Measurements from ENCODE around the gene ROBO1. TPM values are rescaled to one million over a fixed set of nuclear protein-coding genes. Genes with fewer than 3 reads are reported as not detected.

ROBO1 gene
- total RNA-seq, 6 experiments from 2014 or later, result 1.1 to 7.2 (median 4.3) TPM

DNA sequence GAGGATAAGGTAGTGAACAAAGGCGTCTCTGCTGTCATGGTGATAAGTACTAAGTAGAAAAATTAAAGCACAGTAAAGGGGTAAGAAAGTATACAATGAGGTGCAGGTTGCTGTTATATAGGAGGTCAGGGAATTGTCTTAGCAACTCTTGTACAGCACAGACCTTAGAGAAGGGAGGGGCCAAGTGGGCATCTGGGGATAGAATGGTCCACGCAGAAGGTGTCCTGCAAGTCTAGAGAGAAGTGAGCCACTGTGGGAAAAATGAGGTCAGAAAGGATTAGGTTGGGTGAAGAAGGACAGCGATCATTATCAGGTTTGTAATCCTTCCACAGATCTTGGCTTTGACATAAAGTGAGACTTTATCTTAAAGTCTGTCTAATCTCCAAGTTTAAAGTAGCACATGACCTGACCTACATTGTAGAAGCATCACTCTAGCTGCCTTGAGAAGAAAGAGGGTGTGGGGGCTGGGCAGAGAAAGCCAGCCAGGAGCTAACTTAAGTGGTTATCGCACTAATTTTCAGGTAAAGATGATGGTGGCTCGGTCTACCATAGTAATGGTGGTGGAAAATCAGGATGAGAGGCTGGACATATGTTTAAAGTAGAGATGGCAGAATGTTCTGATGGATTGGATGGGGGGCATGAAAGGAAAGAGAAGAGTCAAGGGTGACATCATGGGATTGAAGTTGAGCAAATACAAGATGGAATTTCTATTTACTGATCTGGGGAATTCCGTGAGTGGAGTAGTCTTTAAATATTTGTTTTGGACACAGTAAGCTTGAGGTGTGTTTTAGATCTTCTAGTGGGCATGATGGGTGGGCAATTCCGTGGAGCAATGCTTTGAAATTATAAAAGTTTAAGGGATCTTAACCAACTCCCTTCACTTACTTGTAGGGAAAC is 919.2 kb downstream of the ROBO1 start:
- Histone ChIP-seq H3K27me3 (no peaks in the 10 kb centered on the region), H3K9me3 (no peaks in the 10 kb centered on the region), H3K27ac (no peak overlapping the region), H3K36me3 (no peaks in the 10 kb centered on the region), H3K4me3 (no peak overlapping the region), H3K4me1 (peaks cover 0 to 37% (median 4%) of the 10 kb centered on the region in 4 donors)
- 64% methylated on average over 7 of the region's 7 CpGs for WGBS (ENCODE audit: insufficient coverage, low coverage, low lambda C conversion rate, missing lambda C conversion rate)
- DNase-seq, result no peak
- intact Hi-C loops (cut with DNase I), result no loop called here
- ATAC-seq, result peak; percentile 41 to 77 (median 64)
- no peak for TF ChIP-seq POLR2A (IDR thresholded peaks at IDR 0.05)
- TF ChIP-seq, protein P1, sequence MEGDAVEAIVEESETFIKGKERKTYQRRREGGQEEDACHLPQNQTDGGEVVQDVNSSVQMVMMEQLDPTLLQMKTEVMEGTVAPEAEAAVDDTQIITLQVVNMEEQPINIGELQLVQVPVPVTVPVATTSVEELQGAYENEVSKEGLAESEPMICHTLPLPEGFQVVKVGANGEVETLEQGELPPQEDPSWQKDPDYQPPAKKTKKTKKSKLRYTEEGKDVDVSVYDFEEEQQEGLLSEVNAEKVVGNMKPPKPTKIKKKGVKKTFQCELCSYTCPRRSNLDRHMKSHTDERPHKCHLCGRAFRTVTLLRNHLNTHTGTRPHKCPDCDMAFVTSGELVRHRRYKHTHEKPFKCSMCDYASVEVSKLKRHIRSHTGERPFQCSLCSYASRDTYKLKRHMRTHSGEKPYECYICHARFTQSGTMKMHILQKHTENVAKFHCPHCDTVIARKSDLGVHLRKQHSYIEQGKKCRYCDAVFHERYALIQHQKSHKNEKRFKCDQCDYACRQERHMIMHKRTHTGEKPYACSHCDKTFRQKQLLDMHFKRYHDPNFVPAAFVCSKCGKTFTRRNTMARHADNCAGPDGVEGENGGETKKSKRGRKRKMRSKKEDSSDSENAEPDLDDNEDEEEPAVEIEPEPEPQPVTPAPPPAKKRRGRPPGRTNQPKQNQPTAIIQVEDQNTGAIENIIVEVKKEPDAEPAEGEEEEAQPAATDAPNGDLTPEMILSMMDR (IDR thresholded peaks at IDR 0.05), result no peak

DNA sequence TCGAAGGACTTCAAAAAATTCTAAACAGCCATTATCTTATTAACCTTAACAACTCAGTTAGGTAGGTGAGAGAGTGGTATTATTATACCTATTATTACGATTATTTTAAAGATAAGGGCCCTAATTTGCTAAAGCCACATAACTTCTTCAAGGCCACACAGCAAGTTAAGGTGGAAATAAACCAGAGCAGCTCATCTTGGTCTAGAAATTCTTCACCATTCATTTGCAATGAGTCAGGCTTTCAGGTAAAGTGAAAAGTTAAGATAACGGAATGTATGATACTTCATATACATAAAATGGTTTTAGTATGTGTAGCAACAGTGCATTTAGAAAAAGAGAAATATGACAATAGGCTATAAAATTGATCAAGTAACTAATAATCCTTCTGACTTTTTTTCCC is 920.2 kb downstream of the ROBO1 start:
- Histone ChIP-seq H3K27me3 (no peaks in the 10 kb centered on the region), H3K9me3 (no peaks in the 10 kb centered on the region), H3K4me3 (no peak overlapping the region), H3K4me1 (peaks cover 0 to 44% (median 8%) of the 10 kb centered on the region in 4 donors), H3K36me3 (no peaks in the 10 kb centered on the region), H3K27ac (no peak overlapping the region)
- no peak for ATAC-seq
- TF ChIP-seq, protein P1 (IDR thresholded peaks at IDR 0.05), result no peak
- no peak for TF ChIP-seq POLR2A (IDR thresholded peaks at IDR 0.05)
- DNase-seq, result no peak
- WGBS (ENCODE audit: insufficient coverage, low coverage, low lambda C conversion rate, missing lambda C conversion rate), result 72% methylated on average over 3 of the region's 3 CpGs
- intact Hi-C loops (cut with DNase I), result no loop called here

DNA sequence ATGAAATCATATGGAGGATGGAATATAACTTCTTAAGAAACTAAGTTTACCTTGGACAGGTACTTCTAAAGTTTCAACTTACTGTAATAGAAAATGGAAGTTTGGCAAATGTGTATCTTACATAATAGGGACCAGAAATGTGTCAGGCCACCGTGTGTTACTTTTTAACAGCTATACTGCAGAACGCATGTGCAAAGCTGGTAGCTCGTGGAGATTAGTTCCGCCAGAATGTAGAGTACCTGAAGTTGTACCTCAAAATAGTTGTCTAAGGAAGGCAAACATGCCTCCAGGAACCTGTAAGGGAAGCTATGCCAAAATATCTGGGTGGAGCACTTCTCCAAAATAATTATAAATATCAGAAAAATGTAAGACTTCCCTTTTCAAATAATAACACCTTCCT is 920.6 kb downstream of the ROBO1 start:
- no peaks in the 10 kb centered on the region for H3K27me3 ChIP-seq
- TF ChIP-seq POLR2A (IDR thresholded peaks at IDR 0.05), result no peak
- TF ChIP-seq, protein P1 (IDR thresholded peaks at IDR 0.05), result no peak
- peaks cover 0 to 44% (median 8%) of the 10 kb centered on the region in 4 donors for H3K4me1 ChIP-seq
- DNase-seq, result no peak
- no peaks in the 10 kb centered on the region for H3K9me3 ChIP-seq
- intact Hi-C loops (cut with DNase I), result no loop called here
- H3K27ac ChIP-seq, result no peak overlapping the region
- no peak overlapping the region for H3K4me3 ChIP-seq
- no peaks in the 10 kb centered on the region for H3K36me3 ChIP-seq
- WGBS (ENCODE audit: insufficient coverage, low coverage, low lambda C conversion rate, missing lambda C conversion rate), result 39% methylated on average over 4 of the region's 4 CpGs
- no peak for ATAC-seq

DNA sequence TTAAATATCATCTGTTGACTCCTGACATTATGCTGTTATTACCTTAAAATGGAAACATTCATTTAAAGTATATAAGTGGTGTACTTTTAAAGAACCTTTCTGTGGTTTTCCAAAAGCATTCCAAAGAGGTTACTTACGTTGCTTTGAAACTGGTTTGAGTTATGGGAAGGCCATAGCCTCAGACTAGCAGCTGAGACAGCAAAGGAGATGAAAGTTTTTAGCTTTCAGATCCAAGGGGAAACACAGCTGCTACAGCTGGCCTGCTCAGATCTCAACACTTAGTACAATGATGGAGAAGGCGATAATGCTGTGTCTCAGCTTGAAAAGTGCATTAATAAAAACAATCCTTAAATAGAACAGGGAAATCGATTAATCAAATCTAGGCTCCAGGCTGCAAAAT is 921.1 kb downstream of the ROBO1 start:
- Histone ChIP-seq H3K27me3 (no peaks in the 10 kb centered on the region), H3K36me3 (no peaks in the 10 kb centered on the region), H3K27ac (no peak overlapping the region), H3K4me3 (no peak overlapping the region), H3K9me3 (no peaks in the 10 kb centered on the region), H3K4me1 (peaks cover 0 to 44% (median 8%) of the 10 kb centered on the region in 4 donors)
- intact Hi-C loops (cut with DNase I), result no loop called here
- no peak for DNase-seq
- TF ChIP-seq POLR2A (IDR thresholded peaks at IDR 0.05), result no peak
- TF ChIP-seq, protein P1 (IDR thresholded peaks at IDR 0.05), result no peak
- whole genome bisulfite sequencing (ENCODE audit: insufficient coverage, low coverage, low lambda C conversion rate, missing lambda C conversion rate), result 48% methylated on average over 3 of the region's 3 CpGs
- no peak for ATAC-seq

Measured in right lobe of liver (tissue), 6 donors.